HepG2 (cell line): ENCODE results near the gene GRIN2D. TPM values are rescaled to one million over a fixed set of nuclear protein-coding genes. Genes with fewer than 3 reads are reported as not detected.

Experiments used
- CEBPB ChIP-seq: IDR thresholded peaks from 2 replicates; pipeline ENCODE4 v1.6.1; 2011; ENCODE audit warnings: low read depth, low read length, improper control_type of control experiment, borderline replicate concordance
- EHMT2 ChIP-seq: fragments of 200-600 bp; sonication (generic); IDR thresholded peaks from 2 replicates; pipeline ENCODE4 v1.7.0; 2017; ENCODE audit warnings: antibody characterized with exemption, low read depth, low read length, borderline replicate concordance
- FOSL2 ChIP-seq: sonication (generic); formaldehyde crosslinking; IDR thresholded peaks from 2 replicates; pipeline ENCODE4 v1.4.0; 2020; ENCODE audit warnings: missing genetic modification reagents
- HCFC1 ChIP-seq: fragments of 150-350 bp; IDR thresholded peaks from 2 replicates; pipeline ENCODE4 v1.6.1; 2014; ENCODE audit warnings: low read depth, low read length
- HMG20B ChIP-seq: conservative IDR thresholded peaks from 2 replicates; pipeline ENCODE4 v1.6.1; 2016; ENCODE audit warnings: missing genetic modification reagents, missing compliant biosample characterization
- HNF4G ChIP-seq, 2 experiments: sonication (generic) in 1 of 2; formaldehyde crosslinking in 1 of 2; IDR thresholded peaks; 2 replicates each; pipeline versions ENCODE4 v1.4.0 to v1.6.1; 2011 to 2020; ENCODE audit warnings: borderline replicate concordance in 2 of 2, low read depth in 2 of 2, mild to moderate bottlenecking in 2 of 2, low read length in 1 of 2, missing genetic modification reagents in 1 of 2, moderate library complexity in 1 of 2
- HOXA5 ChIP-seq: sonication (generic); formaldehyde crosslinking; IDR thresholded peaks from 2 replicates; pipeline ENCODE4 v1.4.0; 2020; ENCODE audit warnings: missing genetic modification reagents
- ISX ChIP-seq: sonication (generic); formaldehyde crosslinking; conservative IDR thresholded peaks from 2 replicates; pipeline ENCODE4 v1.5.0; 2020; ENCODE audit warnings: missing genetic modification reagents
- KDM5B ChIP-seq: sonication (generic); formaldehyde crosslinking; IDR thresholded peaks from 2 replicates; pipeline ENCODE4 v1.4.0; 2020; ENCODE audit warnings: missing genetic modification reagents, mild to moderate bottlenecking, borderline replicate concordance
- KLF6 ChIP-seq: IDR thresholded peaks from 2 replicates; pipeline ENCODE4 v1.8.0; 2016; ENCODE audit warnings: missing biosample characterization, missing genetic modification reagents
- NFKBIZ ChIP-seq: IDR thresholded peaks from 2 replicates; pipeline ENCODE4 v1.6.1; 2018; ENCODE audit warnings: missing genetic modification reagents, missing compliant biosample characterization
- NR2C2 ChIP-seq: sonication (generic); formaldehyde crosslinking; IDR thresholded peaks from 2 replicates; pipeline ENCODE4 v1.4.0; 2020; ENCODE audit warnings: missing genetic modification reagents, mild to moderate bottlenecking, moderate library complexity, borderline replicate concordance
- NR2F6 ChIP-seq, 2 experiments: IDR thresholded peaks; 2 replicates each; pipeline ENCODE4 v1.6.1; 2016; ENCODE audit warnings: antibody characterized with exemption in 1 of 2, mild to moderate bottlenecking in 1 of 2
- RFXANK ChIP-seq: IDR thresholded peaks from 2 replicates; pipeline ENCODE4 v1.6.1; 2016
- SSRP1 ChIP-seq: IDR thresholded peaks from 2 replicates; pipeline ENCODE4 v1.6.1; 2016; ENCODE audit warnings: control low read depth
- TEAD3 ChIP-seq: optimal IDR thresholded peaks from 2 replicates; pipeline ENCODE3; 2016; ENCODE audit warnings: borderline replicate concordance
- TMF1 ChIP-seq: sonication (generic); formaldehyde crosslinking; IDR thresholded peaks from 2 replicates; pipeline ENCODE4 v1.8.1; 2022; ENCODE audit warnings: low read depth, missing genetic modification reagents
- U2AF2 ChIP-seq: fragments of 200-400 bp; formaldehyde crosslinking; IDR thresholded peaks from 2 replicates; pipeline ENCODE4 v1.6.1; 2017; ENCODE audit warnings: low read depth, mild to moderate bottlenecking, low read length
- ZNF12 ChIP-seq: sonication (generic); formaldehyde crosslinking; IDR thresholded peaks from 2 replicates; pipeline ENCODE4 v1.5.0; 2020; ENCODE audit warnings: missing genetic modification reagents
- ZNF205 ChIP-seq: IDR thresholded peaks from 2 replicates; pipeline ENCODE4 v1.6.1; 2018; ENCODE audit warnings: missing biosample characterization, missing genetic modification reagents
- ZNF337 ChIP-seq: sonication (generic); formaldehyde crosslinking; IDR thresholded peaks from 2 replicates; pipeline ENCODE4 v1.5.1; 2020; ENCODE audit warnings: missing genetic modification reagents, low read depth, mild to moderate bottlenecking, borderline replicate concordance
- ZNF33B ChIP-seq: sonication (generic); formaldehyde crosslinking; IDR thresholded peaks from 2 replicates; pipeline ENCODE4 v1.5.1; 2020; ENCODE audit warnings: mild to moderate bottlenecking, missing genetic modification reagents
- ZNF446 ChIP-seq: sonication (generic); formaldehyde crosslinking; IDR thresholded peaks from 2 replicates; pipeline ENCODE4 v1.5.0; 2020; ENCODE audit warnings: mild to moderate bottlenecking, missing genetic modification reagents
- ZNF672 ChIP-seq: sonication (generic); formaldehyde crosslinking; IDR thresholded peaks from 2 replicates; pipeline ENCODE4 v1.8.1; 2022; ENCODE audit warnings: missing genetic modification reagents
- ZNF768 ChIP-seq: sonication (generic); formaldehyde crosslinking; IDR thresholded peaks from 2 replicates; pipeline ENCODE4 v1.4.0; 2020; ENCODE audit warnings: missing genetic modification reagents
- polyA plus RNA-seq, 8 experiments: library from polyadenylated mRNA; depleted of rRNA in 3 of 8; stranded (reverse) in 7 of 8; unstranded in 1 of 8; fragments of >200 nt; fragmentation: Illumina TruSeq in 4 of 8; extraction: Trizol in 4 of 8; gene quantifications; 2 replicates each; pipeline versions ENCODE4 v1.2.1 to v1.2.3, GENCODE V29; 2011 to 2016; ENCODE audit warnings: low read depth in 4 of 8, missing spikeins in 1 of 8, mixed read lengths in 1 of 8; ENCODE audit not compliant: insufficient read depth in 1 of 8
- total RNA-seq, 5 experiments: library from RNA; depleted of rRNA; stranded (reverse); fragments of >200 nt; fragmentation: Illumina TruSeq; extraction: Trizol; gene quantifications; 2 replicates each; pipeline ENCODE4 v1.2.3, GENCODE V29; 2016; ENCODE audit warnings: low read depth in 1 of 5
- TF ChIP-seq, protein P1 (sequence below): sonication (generic); formaldehyde crosslinking; IDR thresholded peaks from 2 replicates; pipeline ENCODE4 v1.9.0; 2021; ENCODE audit warnings: missing genetic modification reagents, mild to moderate bottlenecking, borderline replicate concordance
- TF ChIP-seq, protein P2 (sequence below): sonication (generic); formaldehyde crosslinking; IDR thresholded peaks from 2 replicates; pipeline ENCODE4 v1.9.0; 2022; ENCODE audit warnings: missing genetic modification reagents, mild to moderate bottlenecking, borderline replicate concordance
- TF ChIP-seq, protein P3 (sequence below): sonication (generic); formaldehyde crosslinking; IDR thresholded peaks from 2 replicates; pipeline ENCODE4 v1.5.0; 2020; ENCODE audit warnings: missing genetic modification reagents
- TF ChIP-seq, protein P4 (sequence below): IDR thresholded peaks from 2 replicates; pipeline ENCODE4 v1.6.1; 2012; ENCODE audit warnings: inconsistent platforms

GRIN2D gene
- total and polyA plus RNA-seq, 2 of the 13 experiments (the other 11 are each of a cell fraction or from before 2014, with no cell fraction given): 0.02 to 0.13 TPM

DNA sequence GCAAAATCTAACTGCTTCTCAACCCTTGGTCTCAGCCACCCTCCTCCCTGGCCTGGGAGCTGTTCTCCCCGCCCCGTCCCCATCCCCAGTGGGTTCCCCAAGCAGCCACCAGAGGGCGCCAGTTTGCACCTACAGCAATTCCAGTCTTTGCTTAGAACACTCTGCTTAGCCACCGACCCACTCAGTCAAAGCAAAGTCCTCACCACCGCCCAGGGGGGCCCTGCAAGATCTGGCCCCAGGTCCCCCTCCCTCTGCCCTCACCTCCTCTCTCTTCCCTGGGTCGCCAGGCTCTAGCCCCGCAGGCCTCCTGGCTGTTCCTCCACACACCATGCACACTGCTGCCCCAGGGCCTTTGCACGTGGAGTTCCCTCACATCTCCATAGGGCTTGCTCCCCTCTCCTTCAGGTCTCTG is 42.1 kb upstream of the GRIN2D start (continued):
- TF ChIP-seq NR2C2 (CRISPR knock-in tag) (0 out of 2 replicates have a peak, but pooled peaks have one; percentile 30), HCFC1 (no peak), ZNF768 (peak; percentile 49; the same call in 1 of the 2 replicates), KLF6 (CRISPR knock-in tag) (no peak), RFXANK (CRISPR knock-in tag) (no peak), ZNF205 (no peak), FOSL2 (CRISPR knock-in tag) (peak; percentile 33; the same call in 1 of the 2 replicates), ZNF33B (0 out of 2 replicates have a peak, but pooled peaks have one; percentile 42), NFKBIZ (CRISPR knock-in tag) (no peak), EHMT2 (no peak), TMF1 (CRISPR knock-in tag) (no peak), U2AF2 (no peak), ZNF446 (CRISPR knock-in tag) (no peak), SSRP1 (CRISPR knock-in tag) (peak; percentile 66; the same call in 1 of the 2 replicates), TEAD3 (CRISPR knock-in tag) (peak; percentile 6), CEBPB (no peak), NR2F6 (IDR thresholded peaks at IDR 0.05) (no peak), NR2F6 (CRISPR knock-in tag; IDR thresholded peaks at IDR 0.05) (peak; percentile 19; the same call in 1 of the 2 replicates), HMG20B (no peak), KDM5B (CRISPR knock-in tag) (no peak), HNF4G (IDR thresholded peaks at IDR 0.05; ENCODE audit: borderline replicate concordance, low read depth, low read length) (no peak), HNF4G (CRISPR knock-in tag; IDR thresholded peaks at IDR 0.05; ENCODE audit: borderline replicate concordance, low read depth) (no peak), ZNF337 (no peak), HOXA5 (no peak), ISX (no peak), ZNF12 (CRISPR knock-in tag) (no peak), ZNF672 (no peak)
- TF ChIP-seq, protein P1, sequence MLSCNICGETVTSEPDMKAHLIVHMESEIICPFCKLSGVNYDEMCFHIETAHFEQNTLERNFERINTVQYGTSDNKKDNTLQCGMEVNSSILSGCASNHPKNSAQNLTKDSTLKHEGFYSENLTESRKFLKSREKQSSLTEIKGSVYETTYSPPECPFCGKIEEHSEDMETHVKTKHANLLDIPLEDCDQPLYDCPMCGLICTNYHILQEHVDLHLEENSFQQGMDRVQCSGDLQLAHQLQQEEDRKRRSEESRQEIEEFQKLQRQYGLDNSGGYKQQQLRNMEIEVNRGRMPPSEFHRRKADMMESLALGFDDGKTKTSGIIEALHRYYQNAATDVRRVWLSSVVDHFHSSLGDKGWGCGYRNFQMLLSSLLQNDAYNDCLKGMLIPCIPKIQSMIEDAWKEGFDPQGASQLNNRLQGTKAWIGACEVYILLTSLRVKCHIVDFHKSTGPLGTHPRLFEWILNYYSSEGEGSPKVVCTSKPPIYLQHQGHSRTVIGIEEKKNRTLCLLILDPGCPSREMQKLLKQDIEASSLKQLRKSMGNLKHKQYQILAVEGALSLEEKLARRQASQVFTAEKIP (CRISPR knock-in tag): no peak
- TF ChIP-seq, protein P2, sequence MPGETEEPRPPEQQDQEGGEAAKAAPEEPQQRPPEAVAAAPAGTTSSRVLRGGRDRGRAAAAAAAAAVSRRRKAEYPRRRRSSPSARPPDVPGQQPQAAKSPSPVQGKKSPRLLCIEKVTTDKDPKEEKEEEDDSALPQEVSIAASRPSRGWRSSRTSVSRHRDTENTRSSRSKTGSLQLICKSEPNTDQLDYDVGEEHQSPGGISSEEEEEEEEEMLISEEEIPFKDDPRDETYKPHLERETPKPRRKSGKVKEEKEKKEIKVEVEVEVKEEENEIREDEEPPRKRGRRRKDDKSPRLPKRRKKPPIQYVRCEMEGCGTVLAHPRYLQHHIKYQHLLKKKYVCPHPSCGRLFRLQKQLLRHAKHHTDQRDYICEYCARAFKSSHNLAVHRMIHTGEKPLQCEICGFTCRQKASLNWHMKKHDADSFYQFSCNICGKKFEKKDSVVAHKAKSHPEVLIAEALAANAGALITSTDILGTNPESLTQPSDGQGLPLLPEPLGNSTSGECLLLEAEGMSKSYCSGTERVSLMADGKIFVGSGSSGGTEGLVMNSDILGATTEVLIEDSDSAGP: peak; percentile 44; the same call in 1 of the 2 replicates
- TF ChIP-seq, protein P3, sequence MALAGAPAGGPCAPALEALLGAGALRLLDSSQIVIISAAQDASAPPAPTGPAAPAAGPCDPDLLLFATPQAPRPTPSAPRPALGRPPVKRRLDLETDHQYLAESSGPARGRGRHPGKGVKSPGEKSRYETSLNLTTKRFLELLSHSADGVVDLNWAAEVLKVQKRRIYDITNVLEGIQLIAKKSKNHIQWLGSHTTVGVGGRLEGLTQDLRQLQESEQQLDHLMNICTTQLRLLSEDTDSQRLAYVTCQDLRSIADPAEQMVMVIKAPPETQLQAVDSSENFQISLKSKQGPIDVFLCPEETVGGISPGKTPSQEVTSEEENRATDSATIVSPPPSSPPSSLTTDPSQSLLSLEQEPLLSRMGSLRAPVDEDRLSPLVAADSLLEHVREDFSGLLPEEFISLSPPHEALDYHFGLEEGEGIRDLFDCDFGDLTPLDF (CRISPR knock-in tag): no peak
- TF ChIP-seq, protein P4, sequence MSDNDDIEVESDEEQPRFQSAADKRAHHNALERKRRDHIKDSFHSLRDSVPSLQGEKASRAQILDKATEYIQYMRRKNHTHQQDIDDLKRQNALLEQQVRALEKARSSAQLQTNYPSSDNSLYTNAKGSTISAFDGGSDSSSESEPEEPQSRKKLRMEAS: no peak; the same call in 1 of the 2 replicates
